Neural cell (in vitro differentiated cells): ENCODE results near the gene MICU1. TPM values are rescaled to one million over a fixed set of nuclear protein-coding genes. Genes with fewer than 3 reads are reported as not detected.
"Not testable (repeated sequence)": the region's sequence is repeated elsewhere in the genome, so short reads cannot be mapped to it uniquely, and the experiment has no call there.

Experiments used
- H2AFZ ChIP-seq: fragments of 200-600, 300-800 bp; sonication (generic), shearing (Covaris generic); 2 replicates; pipeline ENCODE4 v1.6.0; 2014; ENCODE audit warnings: low read depth, mild to moderate bottlenecking, antibody characterized with exemption, low read length, moderate library complexity
- H3F3A ChIP-seq: fragments of 200-600 bp; shearing (Covaris generic); 2 replicates; pipeline ENCODE4 v1.6.1; 2016; ENCODE audit warnings: mild to moderate bottlenecking, moderate library complexity, mixed read lengths, antibody characterized with exemption, low read length; ENCODE audit not compliant: insufficient read depth, poor library complexity, severe bottlenecking
- H3K27ac ChIP-seq: fragments of 200-600, 300-800 bp; sonication (generic), shearing (Covaris generic); 2 replicates; pipeline ENCODE4 v1.5.1; 2014; ENCODE audit warnings: mild to moderate bottlenecking, low read length, moderate library complexity
- H3K27me3 ChIP-seq: fragments of 300-800, 200-600 bp; sonication (generic), shearing (Covaris generic); 2 replicates; pipeline ENCODE4 v1.6.0; 2014; ENCODE audit warnings: mild to moderate bottlenecking, low read depth, low read length, moderate library complexity; ENCODE audit not compliant: insufficient read depth
- H3K36me3 ChIP-seq: fragments of 300-800, 200-600 bp; sonication (generic), shearing (Covaris generic); 2 replicates; pipeline ENCODE4 v1.5.1; 2014; ENCODE audit warnings: mild to moderate bottlenecking, antibody characterized with exemption, low read length, moderate library complexity; ENCODE audit not compliant: insufficient read depth
- H3K4me2 ChIP-seq: fragments of 300-800, 200-600 bp; sonication (generic), shearing (Covaris generic); 2 replicates; pipeline ENCODE4 v1.6.0; 2014; ENCODE audit warnings: mild to moderate bottlenecking, low read length
- H3K4me3 ChIP-seq: fragments of 300-800, 200-600 bp; sonication (generic), shearing (Covaris generic); 2 replicates; pipeline ENCODE4 v1.5.1; 2014; ENCODE audit warnings: mild to moderate bottlenecking, low read length, moderate library complexity
- H3K79me2 ChIP-seq: fragments of 200-600 bp; shearing (Covaris generic); replicated peaks from 2 replicates; pipeline ENCODE4 v1.6.0; 2014; ENCODE audit warnings: mild to moderate bottlenecking, low read length, moderate library complexity; ENCODE audit not compliant: insufficient read depth
- H3K9ac ChIP-seq: fragments of 300-800, 200-600 bp; sonication (generic), shearing (Covaris generic); 2 replicates; pipeline ENCODE4 v1.6.1; 2016; ENCODE audit warnings: mild to moderate bottlenecking, low read length, mixed read lengths
- H3K9me2 ChIP-seq: fragments of 200-600 bp; shearing (Covaris generic); 2 replicates; pipeline ENCODE4 v1.6.1; 2016; ENCODE audit warnings: mild to moderate bottlenecking, low read length, mixed read lengths; ENCODE audit not compliant: insufficient read depth
- H3K9me3 ChIP-seq: fragments of 200-600, 300-800 bp; sonication (generic), shearing (Covaris generic); 2 replicates; pipeline ENCODE4 v1.6.1; 2016; ENCODE audit warnings: mild to moderate bottlenecking, mixed run types, low read length, moderate library complexity, mixed read lengths
- H4K20me1 ChIP-seq: fragments of 200-600 bp; shearing (Covaris generic); 2 replicates; pipeline ENCODE4 v1.6.1; 2016; ENCODE audit warnings: mild to moderate bottlenecking, mixed run types; ENCODE audit not compliant: insufficient read depth
- EP300 ChIP-seq: fragments of 450-650 bp; conservative IDR thresholded peaks from 2 replicates; pipeline ENCODE4 v1.6.1; 2014; ENCODE audit warnings: antibody characterized with exemption, mild to moderate bottlenecking, moderate library complexity; ENCODE audit not compliant: poor library complexity, severe bottlenecking
- EZH2 ChIP-seq: fragments of 200-600, 300-800 bp; shearing (Covaris generic), sonication (generic); IDR thresholded peaks from 2 replicates; pipeline ENCODE4 v1.6.1; 2014; ENCODE audit warnings: antibody characterized with exemption, low read length, borderline replicate concordance, mild to moderate bottlenecking; ENCODE audit not compliant: insufficient read depth, poor library complexity, severe bottlenecking
- MXI1 ChIP-seq: fragments of 450-650 bp; conservative IDR thresholded peaks from 2 replicates; pipeline ENCODE4 v1.6.1; 2014; ENCODE audit warnings: antibody characterized with exemption, mild to moderate bottlenecking; ENCODE audit not compliant: poor library complexity, severe bottlenecking
- POLR2AphosphoS5 ChIP-seq: IDR thresholded peaks from 2 replicates; pipeline ENCODE4 v1.6.1; 2012
- RAD21 ChIP-seq: fragments of 450-650 bp; conservative IDR thresholded peaks from 2 replicates; pipeline ENCODE4 v1.6.1; 2014; ENCODE audit warnings: antibody characterized with exemption, mild to moderate bottlenecking, moderate library complexity
- SMC3 ChIP-seq: fragments of 450-650 bp; conservative IDR thresholded peaks from 2 replicates; pipeline ENCODE4 v1.6.1; 2014; ENCODE audit warnings: antibody characterized with exemption, mild to moderate bottlenecking, moderate library complexity; ENCODE audit not compliant: poor library complexity
- TAF1 ChIP-seq: IDR thresholded peaks from 2 replicates; pipeline ENCODE4 v1.6.1; 2012; ENCODE audit warnings: low read depth
- polyA plus RNA-seq: library from polyadenylated mRNA; depleted of rRNA; stranded (reverse); fragments of >200 nt; gene quantifications from 2 replicates; pipeline ENCODE4 v1.2.3, GENCODE V29; 2014
- TF ChIP-seq, protein P1 (sequence below): IDR thresholded peaks from 2 replicates; pipeline ENCODE4 v1.6.1; 2012; ENCODE audit warnings: borderline replicate concordance
- TF ChIP-seq, protein P2 (sequence below): fragments of 450-650 bp; IDR thresholded peaks from 2 replicates; pipeline ENCODE4 v1.5.1; 2014; ENCODE audit warnings: antibody characterized with exemption, mild to moderate bottlenecking, moderate library complexity; ENCODE audit not compliant: poor library complexity, severe bottlenecking

The MICU1 gene
- polyA plus RNA-seq, 1 donor from 2014 or later = 86.0 TPM

- Histone ChIP-seq H3K27ac (no peak overlapping the region), H2AFZ (no peak overlapping the region), H3K9ac (no peak overlapping the region), H3K27me3 (no peaks in the 10 kb centered on the region), H3F3A (no peaks in the 10 kb centered on the region), H3K9me2 (no peaks in the 10 kb centered on the region), H4K20me1 (no peaks in the 10 kb centered on the region), H3K36me3 (no peaks in the 10 kb centered on the region), H3K79me2 (no peaks in the 10 kb centered on the region), H3K9me3 (no peaks in the 10 kb centered on the region), H3K4me3 (no peak overlapping the region), H3K4me2 (no peak overlapping the region)
- TF ChIP-seq EP300 (no peak), SMC3 (no peak), RAD21 (no peak), MXI1 (no peak), POLR2AphosphoS5 (no peak), TAF1 (no peak), EZH2 (no peak)
- TF ChIP-seq, protein P1, sequence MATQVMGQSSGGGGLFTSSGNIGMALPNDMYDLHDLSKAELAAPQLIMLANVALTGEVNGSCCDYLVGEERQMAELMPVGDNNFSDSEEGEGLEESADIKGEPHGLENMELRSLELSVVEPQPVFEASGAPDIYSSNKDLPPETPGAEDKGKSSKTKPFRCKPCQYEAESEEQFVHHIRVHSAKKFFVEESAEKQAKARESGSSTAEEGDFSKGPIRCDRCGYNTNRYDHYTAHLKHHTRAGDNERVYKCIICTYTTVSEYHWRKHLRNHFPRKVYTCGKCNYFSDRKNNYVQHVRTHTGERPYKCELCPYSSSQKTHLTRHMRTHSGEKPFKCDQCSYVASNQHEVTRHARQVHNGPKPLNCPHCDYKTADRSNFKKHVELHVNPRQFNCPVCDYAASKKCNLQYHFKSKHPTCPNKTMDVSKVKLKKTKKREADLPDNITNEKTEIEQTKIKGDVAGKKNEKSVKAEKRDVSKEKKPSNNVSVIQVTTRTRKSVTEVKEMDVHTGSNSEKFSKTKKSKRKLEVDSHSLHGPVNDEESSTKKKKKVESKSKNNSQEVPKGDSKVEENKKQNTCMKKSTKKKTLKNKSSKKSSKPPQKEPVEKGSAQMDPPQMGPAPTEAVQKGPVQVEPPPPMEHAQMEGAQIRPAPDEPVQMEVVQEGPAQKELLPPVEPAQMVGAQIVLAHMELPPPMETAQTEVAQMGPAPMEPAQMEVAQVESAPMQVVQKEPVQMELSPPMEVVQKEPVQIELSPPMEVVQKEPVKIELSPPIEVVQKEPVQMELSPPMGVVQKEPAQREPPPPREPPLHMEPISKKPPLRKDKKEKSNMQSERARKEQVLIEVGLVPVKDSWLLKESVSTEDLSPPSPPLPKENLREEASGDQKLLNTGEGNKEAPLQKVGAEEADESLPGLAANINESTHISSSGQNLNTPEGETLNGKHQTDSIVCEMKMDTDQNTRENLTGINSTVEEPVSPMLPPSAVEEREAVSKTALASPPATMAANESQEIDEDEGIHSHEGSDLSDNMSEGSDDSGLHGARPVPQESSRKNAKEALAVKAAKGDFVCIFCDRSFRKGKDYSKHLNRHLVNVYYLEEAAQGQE = no peak
- TF ChIP-seq, protein P2, sequence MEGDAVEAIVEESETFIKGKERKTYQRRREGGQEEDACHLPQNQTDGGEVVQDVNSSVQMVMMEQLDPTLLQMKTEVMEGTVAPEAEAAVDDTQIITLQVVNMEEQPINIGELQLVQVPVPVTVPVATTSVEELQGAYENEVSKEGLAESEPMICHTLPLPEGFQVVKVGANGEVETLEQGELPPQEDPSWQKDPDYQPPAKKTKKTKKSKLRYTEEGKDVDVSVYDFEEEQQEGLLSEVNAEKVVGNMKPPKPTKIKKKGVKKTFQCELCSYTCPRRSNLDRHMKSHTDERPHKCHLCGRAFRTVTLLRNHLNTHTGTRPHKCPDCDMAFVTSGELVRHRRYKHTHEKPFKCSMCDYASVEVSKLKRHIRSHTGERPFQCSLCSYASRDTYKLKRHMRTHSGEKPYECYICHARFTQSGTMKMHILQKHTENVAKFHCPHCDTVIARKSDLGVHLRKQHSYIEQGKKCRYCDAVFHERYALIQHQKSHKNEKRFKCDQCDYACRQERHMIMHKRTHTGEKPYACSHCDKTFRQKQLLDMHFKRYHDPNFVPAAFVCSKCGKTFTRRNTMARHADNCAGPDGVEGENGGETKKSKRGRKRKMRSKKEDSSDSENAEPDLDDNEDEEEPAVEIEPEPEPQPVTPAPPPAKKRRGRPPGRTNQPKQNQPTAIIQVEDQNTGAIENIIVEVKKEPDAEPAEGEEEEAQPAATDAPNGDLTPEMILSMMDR = no peak
These were observed 218.4 kb downstream of the MICU1 start for GRCh38 chr10:72407471-72407870.

DNA sequence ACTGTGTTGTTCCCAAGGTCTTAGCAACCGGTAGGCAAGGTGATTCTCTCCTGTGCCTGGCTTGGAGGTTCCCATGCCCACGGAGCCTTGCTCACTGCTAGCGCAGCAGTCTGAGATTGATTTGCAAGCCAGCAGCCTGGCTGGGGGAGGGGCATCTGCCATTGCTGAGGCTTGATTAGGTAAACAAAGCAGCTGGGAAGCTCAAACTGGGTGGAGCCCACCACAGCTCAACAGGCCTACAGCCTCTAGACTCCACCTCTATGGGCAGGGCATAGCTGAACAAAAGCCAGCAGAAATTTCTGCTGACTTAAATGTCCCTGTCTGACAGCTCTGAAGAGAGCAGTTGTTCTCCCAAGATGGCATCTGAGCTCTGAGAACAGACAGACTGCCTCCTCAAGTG is 230.3 kb downstream of the MICU1 start:
- not testable (repeated sequence) for H3K4me2 ChIP-seq, H3K9me3 ChIP-seq, H3K36me3 ChIP-seq, H3K27me3 ChIP-seq, H3K27ac ChIP-seq, H3K9me2 ChIP-seq, H3F3A ChIP-seq, H4K20me1 ChIP-seq, H3K4me3 ChIP-seq, H3K9ac ChIP-seq, H2AFZ ChIP-seq, H3K79me2 ChIP-seq

DNA sequence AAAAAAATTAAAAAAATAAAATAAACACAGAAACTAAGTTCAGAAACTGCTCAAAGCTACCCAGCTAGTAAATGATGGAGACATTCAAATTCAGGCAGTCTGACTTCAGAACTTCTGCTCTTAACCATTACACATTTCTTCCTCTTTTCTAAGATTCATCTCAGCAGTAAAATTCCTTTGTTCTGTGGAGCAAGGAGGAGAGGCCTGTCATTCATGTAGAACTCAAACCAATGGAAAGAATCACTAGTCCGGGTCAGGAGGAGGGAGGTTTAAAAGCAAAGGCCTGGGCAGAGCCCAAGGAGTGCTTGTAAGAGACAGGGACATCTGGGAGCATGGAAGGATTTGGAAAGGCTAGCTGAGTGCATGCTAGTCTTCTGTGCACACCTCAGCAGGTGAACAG is 233.3 kb downstream of the MICU1 start:
- no peaks in the 10 kb centered on the region for H3F3A ChIP-seq
- H3K27ac ChIP-seq = no peak overlapping the region
- H2AFZ ChIP-seq = no peak overlapping the region
- no peak overlapping the region for H3K4me3 ChIP-seq
- no peaks in the 10 kb centered on the region for H3K27me3 ChIP-seq
- no peak overlapping the region for H3K4me2 ChIP-seq
- no peak overlapping the region for H3K9ac ChIP-seq
- H4K20me1 ChIP-seq = no peaks in the 10 kb centered on the region
- H3K9me2 ChIP-seq = no peaks in the 10 kb centered on the region
- no peaks in the 10 kb centered on the region for H3K79me2 ChIP-seq
- no peaks in the 10 kb centered on the region for H3K9me3 ChIP-seq
- TF ChIP-seq MXI1 (no peak), EP300 (no peak), RAD21 (no peak), TAF1 (no peak), SMC3 (no peak), POLR2AphosphoS5 (no peak), EZH2 (no peak)
- TF ChIP-seq, protein P2 = no peak
- TF ChIP-seq, protein P1 = no peak
- H3K36me3 ChIP-seq = no peaks in the 10 kb centered on the region
